ENCODE results near the gene COL13A1. TPM values are rescaled to one million over a fixed set of nuclear protein-coding genes. Genes with fewer than 3 reads are reported as not detected.

Gene COL13A1
- total RNA-seq, 1 experiment from 2014 or later: 3.6 TPM

DNA sequence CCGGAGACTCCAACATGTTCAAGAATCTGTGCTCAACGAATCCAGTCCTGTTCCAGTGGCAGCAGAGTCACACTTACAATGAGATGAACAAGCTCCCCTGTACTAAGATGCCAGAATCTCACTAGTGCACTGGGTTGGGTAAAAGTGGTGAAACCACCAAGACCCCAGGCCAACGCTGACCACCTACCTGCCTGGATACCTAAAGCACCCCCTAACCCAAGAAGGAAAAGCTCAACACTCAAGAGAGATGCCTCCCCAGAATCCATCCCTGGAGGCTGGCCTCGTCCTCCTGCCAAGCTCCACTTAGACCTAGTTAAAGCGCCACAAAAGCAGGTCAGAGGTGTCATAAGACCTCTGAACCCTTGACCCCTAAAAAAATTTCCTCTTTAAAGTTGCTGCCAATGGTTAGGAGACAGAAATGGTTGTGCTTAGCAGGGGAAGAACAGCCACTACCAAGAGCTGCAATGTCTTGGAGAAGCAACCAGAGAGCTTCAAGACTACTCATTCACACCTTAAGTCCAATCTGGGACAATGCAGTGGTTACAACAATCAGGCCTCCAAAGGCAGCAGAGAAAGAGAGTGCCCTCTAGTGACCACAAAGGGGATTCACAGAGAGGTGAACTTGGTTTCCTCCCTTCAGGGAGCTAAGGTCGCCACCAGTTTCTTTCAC lies 156.3 kb downstream of the COL13A1 start:
- no peak overlapping the region for H3K9ac ChIP-seq (ENCODE audit: extremely low read depth, insufficient read length, low read length)
- no peaks in the 10 kb centered on the region for H4K20me1 ChIP-seq (ENCODE audit: control insufficient read depth, insufficient read depth, insufficient read length)
- no peak overlapping the region for H4K5ac ChIP-seq (ENCODE audit: insufficient read length, low read depth, low read length)
- no peak overlapping the region for H3K14ac ChIP-seq (ENCODE audit: insufficient read depth, low read length)
- H4K8ac ChIP-seq (replicated peaks; ENCODE audit: insufficient read length, low read depth, low read length): no peak overlapping the region
- no peak overlapping the region for H2BK5ac ChIP-seq (ENCODE audit: insufficient read length, low read length)
- H3K18ac ChIP-seq (ENCODE audit: insufficient read length, low read depth, low read length): no peak overlapping the region
- H3K9me3 ChIP-seq (ENCODE audit: control insufficient read depth, low read depth, low read length): no peaks in the 10 kb centered on the region
- Mint-ChIP-seq H3K27me3 (ENCODE audit: low read depth) (peaks cover 43% of the 10 kb centered on the region), H3K27ac (no peak overlapping the region), H3K4me3 (no peak overlapping the region), H3K4me1 (peaks cover 11 to 22% of the 10 kb centered on the region in 2 experiments), H3K9me3 (no peaks in the 10 kb centered on the region), H3K36me3 (ENCODE audit: insufficient read depth in 1 of 3, low read depth in 3 of 3) (no peaks in the 10 kb centered on the region)
- H3K23me2 ChIP-seq (ENCODE audit: insufficient read length, low read depth, low read length, poor library complexity, severe bottlenecking): no peaks in the 10 kb centered on the region
- H2BK20ac ChIP-seq (ENCODE audit: low read depth, low read length, poor library complexity, severe bottlenecking): no peak overlapping the region
- no peak overlapping the region for H2AK5ac ChIP-seq (ENCODE audit: insufficient read length, low read length)
- no peaks in the 10 kb centered on the region for H3K79me1 ChIP-seq (ENCODE audit: insufficient read depth, low read depth, low read length, poor library complexity, severe bottlenecking)
- no peak overlapping the region for H3K23ac ChIP-seq (ENCODE audit: insufficient read length, low read depth, low read length)
- H3K27me3 ChIP-seq (ENCODE audit: insufficient read depth, low read length): no peaks in the 10 kb centered on the region
- H3K4me2 ChIP-seq (ENCODE audit: insufficient read depth, insufficient read length, low read length): no peak overlapping the region
- H3K56ac ChIP-seq (ENCODE audit: insufficient read length, low read depth, low read length): no peak overlapping the region
- H3K4me1 ChIP-seq (ENCODE audit: insufficient read depth, low read length): no peaks in the 10 kb centered on the region; the same call in 1 of the 2 replicates
- no peak overlapping the region for H4K91ac ChIP-seq (ENCODE audit: insufficient read length, low read depth, low read length)
- no peaks in the 10 kb centered on the region for H3K79me2 ChIP-seq (ENCODE audit: insufficient read depth, low read length)
- H2AFZ ChIP-seq (ENCODE audit: low read length): no peak overlapping the region
- H3T11ph ChIP-seq (ENCODE audit: low read length): no peak overlapping the region
- no peak overlapping the region for H2BK12ac ChIP-seq (ENCODE audit: insufficient read length, low read depth, low read length)
- TF ChIP-seq, protein P1, sequence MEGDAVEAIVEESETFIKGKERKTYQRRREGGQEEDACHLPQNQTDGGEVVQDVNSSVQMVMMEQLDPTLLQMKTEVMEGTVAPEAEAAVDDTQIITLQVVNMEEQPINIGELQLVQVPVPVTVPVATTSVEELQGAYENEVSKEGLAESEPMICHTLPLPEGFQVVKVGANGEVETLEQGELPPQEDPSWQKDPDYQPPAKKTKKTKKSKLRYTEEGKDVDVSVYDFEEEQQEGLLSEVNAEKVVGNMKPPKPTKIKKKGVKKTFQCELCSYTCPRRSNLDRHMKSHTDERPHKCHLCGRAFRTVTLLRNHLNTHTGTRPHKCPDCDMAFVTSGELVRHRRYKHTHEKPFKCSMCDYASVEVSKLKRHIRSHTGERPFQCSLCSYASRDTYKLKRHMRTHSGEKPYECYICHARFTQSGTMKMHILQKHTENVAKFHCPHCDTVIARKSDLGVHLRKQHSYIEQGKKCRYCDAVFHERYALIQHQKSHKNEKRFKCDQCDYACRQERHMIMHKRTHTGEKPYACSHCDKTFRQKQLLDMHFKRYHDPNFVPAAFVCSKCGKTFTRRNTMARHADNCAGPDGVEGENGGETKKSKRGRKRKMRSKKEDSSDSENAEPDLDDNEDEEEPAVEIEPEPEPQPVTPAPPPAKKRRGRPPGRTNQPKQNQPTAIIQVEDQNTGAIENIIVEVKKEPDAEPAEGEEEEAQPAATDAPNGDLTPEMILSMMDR (conservative IDR thresholded peaks at IDR 0.05): peak; percentile 92
- DNase-seq: peak; percentile 59
- no peak overlapping the region for H3K27ac ChIP-seq (ENCODE audit: insufficient read length, low read depth, low read length)
- H2BK120ac ChIP-seq (ENCODE audit: low read depth, low read length, poor library complexity, severe bottlenecking): no peak overlapping the region
- no peak overlapping the region for H2BK15ac ChIP-seq (ENCODE audit: low read depth, low read length)
- no CpG with 5 or more reads among the region's 6 CpGs for WGBS (ENCODE audit: extremely low coverage, insufficient read length, low lambda C conversion rate)
- no peak overlapping the region for H3K4ac ChIP-seq (ENCODE audit: low read depth, low read length)

Measured in H9 (cell line).